GM12892 (cell line): Measurements from ENCODE around the gene ARHGEF16.

ENCODE experiments used
- POLR2A ChIP-seq: IDR thresholded peaks from 2 replicates; pipeline ENCODE4 v1.6.1; 2011; ENCODE audit warnings: low read depth, low read length, control low read depth
- POLR2AphosphoS5 ChIP-seq: IDR thresholded peaks from 2 replicates; pipeline ENCODE4 v1.6.1; 2011; ENCODE audit warnings: low read depth, low read length, control low read depth

DNA sequence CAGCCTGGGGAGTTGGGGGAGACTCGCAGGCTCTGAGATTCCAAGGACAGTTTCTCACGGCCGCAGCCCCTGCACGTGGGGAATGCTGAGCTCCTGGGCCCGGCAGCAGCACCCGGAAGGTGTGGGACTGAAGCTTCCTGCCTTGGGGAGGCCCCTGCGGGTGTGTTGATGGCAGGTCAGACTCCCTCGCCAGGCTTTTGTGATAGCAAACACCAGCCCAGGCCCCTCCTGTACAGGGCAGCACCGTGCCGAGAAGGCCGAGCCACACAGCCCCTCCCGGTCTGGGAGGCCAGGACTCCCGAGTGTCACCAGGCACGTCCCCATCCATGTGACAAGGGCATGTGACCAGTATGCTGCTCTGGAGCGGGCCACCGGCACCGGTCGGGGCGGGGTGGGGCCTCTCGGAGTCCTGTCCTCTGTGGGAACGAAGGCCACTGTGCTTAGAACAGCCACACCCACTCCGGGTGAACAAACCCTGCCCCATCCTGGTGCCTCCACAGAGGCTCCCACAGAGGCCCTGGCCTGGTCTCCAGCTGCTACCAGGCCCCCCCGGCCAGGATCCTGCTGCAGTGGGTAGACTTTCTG, 31.1 kb upstream of the ARHGEF16 start:
- TF ChIP-seq POLR2A (no peak), POLR2AphosphoS5 (no peak)
